IMR-90 (cell line): Measurements from ENCODE around the gene UCP3. TPM values are rescaled to one million over a fixed set of nuclear protein-coding genes. Genes with fewer than 3 reads are reported as not detected.
A peak's percentile ranks its signal among the peaks of the same experiment; 100 is the strongest.

Experiments
- ATAC-seq: fragments of 200-7000 bp; cut with Tn5 transposase; 2 replicates; pipeline ENCODE4 v1.9.1; 2020; ENCODE audit warnings: low read depth, mild to moderate bottlenecking, moderate library complexity
- BruUV-seq: library from RNA; stranded (reverse); fragments of 400-500 nt; replicated peaks from 2 replicates; lab custom pipeline; 2021; lab: Mats Ljungman, UMichigan
- CTCF ChIA-PET: fragments of 300-600 bp; formaldehyde crosslinking; extraction: SDS; loops from one replicate; lab custom pipeline; 2021; ENCODE audit warnings: antibody characterized with exemption; lab: Yijun Ruan, JAX
- POLR2A ChIA-PET: fragments of 300-600 bp; sonication (Branson Sonifier 250); formaldehyde crosslinking; loops from one replicate; lab custom pipeline; 2022; ENCODE audit warnings: antibody characterized with exemption; ENCODE audit not compliant: unreplicated experiment; lab: Charles Lee
- DNase-seq: peaks from one replicate; pipeline ENCODE4 v3.0.0; 2013
- H2AFZ ChIP-seq: replicated peaks from 2 replicates; pipeline ENCODE3; 2013; ENCODE audit warnings: low read length, mild to moderate bottlenecking; ENCODE audit not compliant: poor library complexity
- H2AK5ac ChIP-seq: 2 replicates; pipeline ENCODE4 v1.6.1; 2013; ENCODE audit warnings: low read depth, low read length, inconsistent platforms
- H2AK9ac ChIP-seq: replicated peaks from 2 replicates; pipeline ENCODE3; 2013; ENCODE audit warnings: mild to moderate bottlenecking, low read depth, low read length, moderate library complexity; ENCODE audit not compliant: poor library complexity
- H2BK120ac ChIP-seq: 2 replicates; pipeline ENCODE4 v1.6.1; 2013; ENCODE audit warnings: low read depth, low read length, inconsistent platforms
- H2BK15ac ChIP-seq: 3 replicates; pipeline ENCODE4 v1.6.1; 2013; ENCODE audit warnings: low read depth, low read length, inconsistent platforms
- H2BK20ac ChIP-seq: 2 replicates; pipeline ENCODE4 v1.6.1; 2013; ENCODE audit warnings: low read depth, mild to moderate bottlenecking, inconsistent platforms, low read length, moderate library complexity
- H2BK5ac ChIP-seq: 2 replicates; pipeline ENCODE4 v1.6.1; 2013; ENCODE audit warnings: mild to moderate bottlenecking, low read depth, low read length, inconsistent platforms; ENCODE audit not compliant: poor library complexity, severe bottlenecking
- H3K14ac ChIP-seq: replicated peaks from 2 replicates; pipeline ENCODE4 v1.6.1; 2013; ENCODE audit warnings: low read depth, low read length, inconsistent platforms
- H3K18ac ChIP-seq: 2 replicates; pipeline ENCODE4 v1.6.1; 2013; ENCODE audit warnings: low read depth, low read length, control low read depth
- H3K23ac ChIP-seq: 2 replicates; pipeline ENCODE4 v1.6.1; 2013; ENCODE audit warnings: low read depth, low read length, inconsistent platforms
- H3K27ac ChIP-seq: 2 replicates; pipeline ENCODE4 v1.5.1; 2013; ENCODE audit warnings: mild to moderate bottlenecking, control low read depth, low read length; ENCODE audit not compliant: insufficient read depth
- H3K27me3 ChIP-seq: 2 replicates; pipeline ENCODE4 v1.6.1; 2013; ENCODE audit warnings: low read length; ENCODE audit not compliant: control insufficient read depth, insufficient read depth
- H3K36me3 ChIP-seq: 2 replicates; pipeline ENCODE4 v1.6.1; 2013; ENCODE audit warnings: low read length, mixed read lengths; ENCODE audit not compliant: control insufficient read depth, insufficient read depth
- H3K4ac ChIP-seq: 2 replicates; pipeline ENCODE4 v1.6.1; 2013; ENCODE audit warnings: low read depth, low read length, inconsistent platforms
- H3K4me1 ChIP-seq: 2 replicates; pipeline ENCODE4 v1.6.1; 2013; ENCODE audit warnings: low read length, mixed read lengths; ENCODE audit not compliant: control insufficient read depth, insufficient read depth
- H3K4me2 ChIP-seq: 2 replicates; pipeline ENCODE4 v1.6.1; 2013; ENCODE audit warnings: low read depth, mild to moderate bottlenecking, control low read depth, low read length, moderate library complexity
- H3K4me3 ChIP-seq: 2 replicates; pipeline ENCODE4 v1.5.1; 2013; ENCODE audit warnings: low read depth, mild to moderate bottlenecking, control low read depth, low read length, moderate library complexity; ENCODE audit not compliant: insufficient read depth
- H3K56ac ChIP-seq: 2 replicates; pipeline ENCODE4 v1.6.1; 2013; ENCODE audit warnings: low read length, inconsistent platforms; ENCODE audit not compliant: insufficient read depth; ENCODE audit errors: extremely low read depth
- H3K79me1 ChIP-seq, 2 experiments: 2 replicates each; pipeline ENCODE4 v1.6.1; 2013; ENCODE audit warnings: low read length in 2 of 2, inconsistent platforms in 1 of 2, low read depth in 1 of 2
- H3K9ac ChIP-seq: 2 replicates; pipeline ENCODE4 v1.6.1; 2013; ENCODE audit warnings: low read depth, low read length, control low read depth
- H3K9me1 ChIP-seq: 2 replicates; pipeline ENCODE4 v1.6.1; 2013; ENCODE audit warnings: low read length, inconsistent platforms; ENCODE audit not compliant: insufficient read depth
- H3K9me3 ChIP-seq: 2 replicates; pipeline ENCODE4 v1.6.1; 2013; ENCODE audit warnings: low read length; ENCODE audit not compliant: control insufficient read depth, insufficient read depth
- H4K20me1 ChIP-seq: 2 replicates; pipeline ENCODE4 v1.6.1; 2013; ENCODE audit warnings: low read length, inconsistent platforms; ENCODE audit not compliant: insufficient read depth
- H4K5ac ChIP-seq: 2 replicates; pipeline ENCODE4 v1.6.1; 2013; ENCODE audit warnings: mild to moderate bottlenecking, low read depth, low read length, control low read depth
- H4K8ac ChIP-seq, 2 experiments: 2 replicates each; pipeline ENCODE4 v1.6.1; 2013; ENCODE audit warnings: low read depth in 2 of 2, low read length in 2 of 2, control low read depth in 1 of 2, inconsistent platforms in 1 of 2
- H4K91ac ChIP-seq: 2 replicates; pipeline ENCODE4 v1.6.1; 2013; ENCODE audit warnings: low read depth, low read length, inconsistent platforms; ENCODE audit not compliant: insufficient read depth
- CTCF ChIP-seq: conservative IDR thresholded peaks from 2 replicates; pipeline ENCODE4 v1.5.1; 2012; ENCODE audit warnings: mild to moderate bottlenecking, low read depth, low read length, improper control_type of control experiment
- MAFK ChIP-seq: IDR thresholded peaks from 2 replicates; pipeline ENCODE4 v1.6.1; 2012; ENCODE audit warnings: low read depth, low read length, improper control_type of control experiment
- NFE2L2 ChIP-seq: fragments of 150-350 bp; IDR thresholded peaks from 2 replicates; pipeline ENCODE4 v1.6.1; 2016; ENCODE audit warnings: low read depth, mild to moderate bottlenecking, low read length
- USF2 ChIP-seq: fragments of 150-350 bp; IDR thresholded peaks from 2 replicates; pipeline ENCODE4 v1.6.1; 2017; ENCODE audit warnings: mild to moderate bottlenecking, antibody characterized with exemption, low read length, low read depth
- WGBS, 2 experiments: methylation state at CpG; one replicate each; pipeline versions ENCODE4 v1.1.5 to v1.1.7; 2013; ENCODE audit warnings: missing lambda C conversion rate in 2 of 2; ENCODE audit not compliant: insufficient read length in 1 of 2; ENCODE audit errors: extremely low coverage in 2 of 2; 5-methylcytosine and 5-hydroxymethylcytosine counted together
- dilution Hi-C: fragments of 300-500 bp; cut with HindIII; formaldehyde crosslinking; loops from one replicate; pipeline ENCODE4 v1.14.3; 2018; ENCODE audit warnings: low sequenced_read_pairs; ENCODE audit not compliant: unreplicated experiment
- in situ Hi-C: fragments of 300-500 bp; cut with MboI; formaldehyde crosslinking; loops from 3 replicates; pipeline ENCODE4 v1.14.3; 2019; ENCODE audit warnings: low sequenced_read_pairs, inconsistent platforms, mixed read lengths
- intact Hi-C: fragments of 100-400 bp; cut with micrococcal nuclease; formaldehyde crosslinking; loops from 2 replicates; pipeline ENCODE4 v1.10.0; 2022
- polyA plus RNA-seq, 3 experiments: library from polyadenylated mRNA; depleted of rRNA; stranded (reverse); fragments of >200 nt; gene quantifications; 2 replicates each; pipeline ENCODE4 v1.2.3, GENCODE V29; 2012; ENCODE audit warnings: low replicate concordance in 1 of 3
- total RNA-seq: library from RNA; depleted of rRNA; stranded (reverse); fragments of >200 nt; gene quantifications from 2 replicates; pipeline ENCODE4 v1.2.3, GENCODE V29; 2012

Gene UCP3
- total and polyA plus RNA-seq, 2 of the 4 experiments (the other 2 are of a cell fraction), result under 0.01 to 0.80 TPM

- Histone ChIP-seq H3K9me1 (peaks cover 14% of the 10 kb centered on the region), H3K36me3 (peaks cover 10% of the 10 kb centered on the region; the same call in 1 of the 2 replicates), H3K9ac (no peak overlapping the region), H3K4ac (no peak overlapping the region), H4K20me1 (peaks cover 3% of the 10 kb centered on the region; the same call in 1 of the 2 replicates), H3K14ac (no peak overlapping the region; the same call in 1 of the 2 replicates), H3K79me1 (peaks cover 0 to 12% of the 10 kb centered on the region in 2 experiments; a peak in 2 of 4 replicates), H3K18ac (peak overlapping the region; percentile 22; the same call in 1 of the 2 replicates), H3K4me1 (peaks cover 17% of the 10 kb centered on the region), H2BK20ac (no peak overlapping the region), H3K4me3 (no peak overlapping the region), H2BK120ac (no peak overlapping the region), H4K5ac (peak overlapping the region; percentile 8; the same call in 1 of the 2 replicates), H3K27ac (no peak overlapping the region), H3K56ac (no peak overlapping the region), H2BK5ac (peak overlapping the region; percentile 37), H4K91ac (no peak overlapping the region), H2AK5ac (peak overlapping the region; percentile 77; the same call in 1 of the 2 replicates), H3K4me2 (no peak overlapping the region), H4K8ac (no peak overlapping the region), H3K23ac (no peak overlapping the region), H3K27me3 (no peaks in the 10 kb centered on the region), H2AFZ (no peak overlapping the region), H2AK9ac (no peak overlapping the region), H3K9me3 (no peaks in the 10 kb centered on the region), H2BK15ac (peak overlapping the region; percentile 72; the same call in 2 of the 3 replicates)
- in situ Hi-C loops (no loop called here), intact Hi-C loops (no loop called here), dilution Hi-C loops (no loop called here)
- 80% methylated on average over 1 of the region's 4 CpGs; no CpG with 5 or more reads in 1 of the 2 experiments for WGBS, 2 experiments
- peak; percentile 24 for DNase-seq
- ChIA-PET POLR2A (no interaction called here), CTCF (no interaction called here)
- ATAC-seq, result no peak
- TF ChIP-seq CTCF (no peak), NFE2L2 (no peak), USF2 (no peak), MAFK (no peak)
- BruUV-seq, result no TSS peak
Measured at GRCh38 chr11:74019860-74020259, 11.0 kb upstream of the UCP3 start.
